ENCODE results near the gene COL9A2. TPM values are rescaled to one million over a fixed set of nuclear protein-coding genes. Genes with fewer than 3 reads are reported as not detected.

Gene COL9A2
- under 1 TPM; 0.34 to 0.67 TPM for total RNA-seq

GRCh38 chr1:40316595-40317393, at the start of gene COL9A2:
TSS of gene COL9A2 (minus strand) at chr1:40317286. CDS start at chr1:40317197, 89 bp downstream.

GRCh38 chr1:40257688-40258444, 59.2 kb downstream of the COL9A2 start, which contains the start of gene ZMPSTE24:
TSS of gene ZMPSTE24 (plus strand) at chr1:40258236. CDS start at chr1:40258272, 36 bp downstream.

Other genes starting within 250 kb of the COL9A2 start
- 10 to 100 TPM; 63.3 to 71.6 TPM for gene PPT1, start 220.0 kb downstream of the COL9A2 start, total RNA-seq
- 10 to 100 TPM; 12.0 to 14.0 TPM for gene RLF, start 155.9 kb downstream of the COL9A2 start, total RNA-seq
- gene TMCO2, start 69.3 kb downstream of the COL9A2 start, total RNA-seq: not detected
- gene ZMPSTE24, start 59.0 kb downstream of the COL9A2 start, total RNA-seq: 10 to 100 TPM; 55.7 to 74.9 TPM
- 10 to 100 TPM; 16.9 to 29.6 TPM for gene SMAP2, start 56.4 kb upstream of the COL9A2 start, total RNA-seq
- gene ZFP69B, start 133.2 kb upstream of the COL9A2 start, total RNA-seq: 1 to 10 TPM; 2.0 to 2.8 TPM
- gene ZFP69, start 160.0 kb upstream of the COL9A2 start, total RNA-seq: 1 to 10 TPM; 4.1 to 4.7 TPM
- 10 to 100 TPM in 1 of 2 donors, 1 to 10 TPM in 1; 7.6 to 13.0 TPM for gene EXO5, start 191.5 kb upstream of the COL9A2 start, total RNA-seq
- 1 to 10 TPM; 3.7 to 5.2 TPM for gene ZNF684, start 214.4 kb upstream of the COL9A2 start, total RNA-seq